ENCODE measurements around the gene U2AF2.

GRCh38 chr19:55643003-55643886, 11.6 kb upstream of the U2AF2 start, which contains the start of gene ZNF581:
- TF ChIP-seq POLR2A (IDR thresholded peaks at IDR 0.05; ENCODE audit: control extremely low read depth in 1 of 2, low read depth in 2 of 2, low read length in 2 of 2), result peak; percentile 13 to 41
- no peak for TF ChIP-seq CEBPB (IDR thresholded peaks at IDR 0.05; ENCODE audit: low read depth, low read length)
- peak; percentile 27 for TF ChIP-seq POLR2AphosphoS5 (IDR thresholded peaks at IDR 0.05; ENCODE audit: low read depth, low read length)
- TF ChIP-seq PHF8 (conservative IDR thresholded peaks at IDR 0.05; ENCODE audit: low read depth, low read length), result 0 out of 2 replicates have a peak, but pooled peaks have one; percentile 39
- TF ChIP-seq CTCF (IDR thresholded peaks at IDR 0.05; ENCODE audit: control extremely low read depth in 1 of 3, insufficient read depth in 1 of 3, low read depth in 1 of 3, low read length in 3 of 3), result no peak
- TF ChIP-seq HDAC2 (IDR thresholded peaks at IDR 0.05; ENCODE audit: borderline replicate concordance in 1 of 2, low read depth in 2 of 2, low read length in 2 of 2), result 0 out of 4 replicates have a peak, but pooled peaks have one; percentile 10 to 18
- no peak for TF ChIP-seq CHD7 (IDR thresholded peaks at IDR 0.05; ENCODE audit: insufficient replicate concordance, low read length)
- TF ChIP-seq RAD21 (IDR thresholded peaks at IDR 0.05 in 1 of 2, conservative IDR thresholded peaks at IDR 0.05 in 1 of 2; ENCODE audit: low read depth in 2 of 2, low read length in 2 of 2), result no peak
- 0 out of 2 replicates have a peak, but pooled peaks have one; percentile 10 for TF ChIP-seq TEAD4 (IDR thresholded peaks at IDR 0.05; ENCODE audit: low read depth, low read length)
- TF ChIP-seq USF2 (IDR thresholded peaks at IDR 0.05; ENCODE audit: low read length), result no peak
- peak; percentile 84 for TF ChIP-seq TBP (IDR thresholded peaks at IDR 0.05; ENCODE audit: low read depth, low read length)

Measured in H1 (cell line).